ENCODE measurements around the gene SLC12A3.

GRCh38 chr16:56943761-56944375 is 78.9 kb downstream of the SLC12A3 start:
- no peak for TF ChIP-seq ISL1 (CRISPR knock-in tag; IDR thresholded peaks at IDR 0.05)
- no peak for TF ChIP-seq CSRNP3 (CRISPR knock-in tag; IDR thresholded peaks at IDR 0.05)
- no peak for TF ChIP-seq RARB (CRISPR knock-in tag; IDR thresholded peaks at IDR 0.05)
- TF ChIP-seq CSDC2 (CRISPR knock-in tag; IDR thresholded peaks at IDR 0.05) = no peak
- no peak for TF ChIP-seq TOX (CRISPR knock-in tag; IDR thresholded peaks at IDR 0.05; ENCODE audit: borderline replicate concordance)
- no peak for TF ChIP-seq OSR1 (CRISPR knock-in tag; IDR thresholded peaks at IDR 0.05)

Data from SK-N-SH treated with all-trans-retinoic acid at 6 μM for 48 hours (cell line).